ENCODE results near the gene MYOZ3. TPM values are rescaled to one million over a fixed set of nuclear protein-coding genes. Genes with fewer than 3 reads are reported as not detected.

Gene MYOZ3
- total RNA-seq, 1 experiment from 2014 or later: not detected

DNA sequence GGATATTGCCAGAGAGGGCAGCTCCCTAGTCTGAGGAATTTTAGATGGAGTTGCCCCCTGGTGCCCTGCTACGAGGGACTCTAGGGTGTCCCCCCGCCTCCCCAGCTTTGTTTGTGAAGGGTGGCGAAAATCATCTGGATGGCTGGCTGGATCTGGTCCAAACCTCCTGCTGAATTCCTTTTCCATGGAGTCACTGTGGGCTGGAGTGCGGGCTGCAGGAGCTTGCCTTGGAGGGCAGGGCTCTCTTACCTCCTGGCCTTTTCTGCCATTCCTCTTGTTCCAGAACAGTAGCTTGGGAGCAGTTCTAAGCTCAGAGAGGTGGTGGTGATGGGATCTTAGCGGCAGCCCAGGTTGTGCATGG, 18.5 kb upstream of the MYOZ3 start:
- DNase-seq (ENCODE audit: low read depth): peak; percentile 89

DNA sequence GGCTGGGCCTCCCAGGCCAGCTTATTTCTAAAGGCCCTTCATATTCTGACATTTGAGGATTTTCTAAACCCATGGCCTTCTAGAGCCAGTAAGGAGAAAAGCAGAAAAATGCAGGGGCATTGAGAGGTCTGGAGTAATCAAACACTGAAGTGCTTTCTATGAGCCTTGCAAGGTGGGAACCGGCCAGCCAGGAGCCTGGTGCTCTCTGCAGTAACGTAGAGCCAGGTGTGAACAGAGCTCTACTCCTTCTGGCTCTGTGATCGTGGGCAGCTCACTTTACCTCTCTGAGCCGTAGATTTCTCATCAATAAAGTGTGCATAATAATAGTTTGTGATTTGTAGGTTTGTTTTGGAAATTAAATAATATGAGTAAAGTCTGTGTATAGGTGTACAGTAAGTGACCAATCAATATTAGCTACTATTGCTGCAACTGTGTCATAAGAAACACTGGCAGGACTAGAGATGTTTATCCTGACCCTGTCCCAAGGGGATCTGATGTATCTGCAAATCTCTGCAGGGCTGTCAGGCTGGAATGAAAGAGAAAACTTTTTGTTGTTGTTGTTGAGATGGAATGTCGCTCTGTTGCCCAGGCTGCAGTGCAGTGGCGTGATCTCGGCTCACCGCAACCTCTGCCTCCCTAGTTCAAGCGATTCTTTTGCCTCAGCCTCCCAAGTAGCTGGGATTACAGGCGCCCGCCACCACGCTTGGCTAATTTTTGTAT, 17.9 kb upstream of the MYOZ3 start:
- no peak for DNase-seq (ENCODE audit: low read depth)

DNA sequence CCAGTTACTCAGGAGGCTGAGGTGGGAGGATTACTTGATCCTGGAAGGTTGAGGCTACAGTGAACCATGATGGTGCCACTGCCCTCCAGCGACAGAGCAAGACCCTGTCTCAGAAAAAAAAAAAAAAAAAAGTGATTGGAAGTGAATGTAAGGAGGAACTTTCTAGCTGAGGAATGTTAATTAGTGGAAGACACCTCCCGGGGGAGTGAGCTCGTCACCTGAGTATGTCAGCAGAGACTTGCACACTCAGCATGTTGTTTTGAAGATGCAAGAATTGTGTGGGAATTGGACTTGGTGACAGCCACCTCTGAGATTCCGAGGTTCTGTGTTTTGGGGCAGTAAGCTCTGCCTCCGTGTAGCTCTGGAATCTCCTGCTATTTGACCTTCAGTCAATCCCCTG, 17.0 kb upstream of the MYOZ3 start:
- no peak for DNase-seq (ENCODE audit: low read depth)

DNA sequence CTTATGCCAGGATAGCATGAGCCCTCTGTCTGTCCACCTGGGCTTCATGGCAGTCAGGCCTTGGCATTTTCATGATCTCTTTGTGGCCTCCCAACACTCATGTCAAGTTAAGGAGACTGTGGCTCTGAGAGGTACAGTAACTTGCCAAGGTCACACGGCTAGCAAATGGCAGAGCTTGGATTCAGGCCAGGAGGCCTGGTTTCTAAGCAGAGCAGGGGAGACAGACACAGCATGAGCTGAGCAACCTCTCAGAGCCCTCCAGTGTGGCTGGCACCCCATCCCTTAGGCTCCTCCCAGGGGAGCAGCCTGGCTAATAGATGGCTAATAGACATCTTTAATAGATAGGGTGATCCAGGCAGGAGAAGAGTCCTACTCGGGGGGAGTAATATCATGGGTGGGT, 16.5 kb upstream of the MYOZ3 start:
- no peak for DNase-seq (ENCODE audit: low read depth)

DNA sequence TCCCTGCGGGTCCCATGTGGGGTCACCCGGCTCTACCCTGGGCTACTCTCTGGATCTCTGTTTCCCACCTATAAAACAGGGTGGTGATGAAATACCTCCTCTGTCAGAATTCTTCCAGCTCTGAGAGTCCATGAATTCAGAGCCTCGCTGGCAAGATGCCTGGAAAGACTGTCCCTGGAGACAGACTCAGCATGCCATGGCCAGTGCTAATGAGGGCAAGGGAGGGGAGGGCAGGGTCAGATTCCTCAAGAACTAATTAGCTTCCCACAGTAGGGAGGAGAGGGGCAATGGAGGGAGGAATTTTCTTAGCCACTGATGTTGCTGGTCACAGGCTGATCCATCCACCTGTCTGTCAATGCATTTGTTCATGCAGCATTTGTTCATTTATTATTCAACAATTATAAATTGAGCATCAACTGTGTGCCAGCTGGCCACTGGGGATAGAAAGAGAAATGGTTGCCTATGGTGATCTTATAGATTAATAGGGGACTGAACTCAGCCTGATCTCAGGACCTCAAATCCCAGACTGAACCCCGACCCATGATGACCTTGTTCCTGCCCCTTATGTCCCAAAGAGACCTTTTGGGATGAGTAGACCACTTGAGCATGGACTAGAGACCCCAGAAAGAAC, 15.9 kb upstream of the MYOZ3 start:
- DNase-seq (ENCODE audit: low read depth): peak; percentile 29

DNA sequence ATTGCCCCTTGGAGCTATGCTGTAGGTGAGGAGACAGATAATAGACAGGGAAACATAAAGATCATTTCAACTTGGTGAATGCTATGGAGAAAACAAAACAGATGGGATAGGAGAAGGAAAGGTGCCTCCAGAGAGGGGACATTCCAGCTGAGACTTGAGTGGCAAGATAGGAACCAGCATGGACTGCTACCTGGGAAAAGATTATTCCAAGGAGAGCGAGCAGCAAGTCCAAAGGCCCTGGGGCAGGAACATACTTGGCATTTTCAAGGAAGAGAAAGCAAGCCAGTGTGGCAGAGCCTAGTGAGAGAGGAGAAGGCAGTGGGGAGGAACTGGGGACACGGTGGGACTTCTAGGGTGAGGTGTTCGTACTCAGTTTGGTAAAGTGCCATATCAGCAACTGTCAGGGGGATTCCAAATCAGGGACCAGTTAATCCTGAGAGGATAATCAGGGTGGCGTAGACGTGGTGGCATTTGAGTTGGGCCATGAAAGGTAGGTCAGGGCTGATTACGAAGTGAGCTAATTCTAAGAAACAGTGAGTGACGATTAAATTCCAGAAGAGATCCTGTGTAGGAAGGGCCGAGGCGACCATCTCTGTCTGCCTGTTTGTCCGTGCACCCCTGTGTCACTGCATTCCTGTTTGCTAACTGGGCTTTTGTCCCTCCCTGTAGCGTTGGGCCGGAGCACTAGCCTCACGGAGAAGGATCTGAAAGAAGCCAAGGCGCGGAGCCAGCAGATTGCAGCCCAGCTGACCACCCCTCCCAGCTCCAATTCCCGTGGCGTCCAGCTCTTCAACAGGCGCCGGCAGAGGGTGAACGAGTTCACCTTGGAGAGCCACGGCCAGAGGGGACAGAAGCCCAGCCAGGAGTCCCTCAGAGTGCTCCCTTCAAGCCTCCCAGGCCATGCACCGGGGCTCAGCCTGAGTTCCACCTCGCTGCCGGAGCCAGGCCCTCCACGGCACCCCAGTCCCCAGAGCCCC, 13.5 kb upstream of the MYOZ3 start:
- no peak for DNase-seq (ENCODE audit: low read depth)

DNA sequence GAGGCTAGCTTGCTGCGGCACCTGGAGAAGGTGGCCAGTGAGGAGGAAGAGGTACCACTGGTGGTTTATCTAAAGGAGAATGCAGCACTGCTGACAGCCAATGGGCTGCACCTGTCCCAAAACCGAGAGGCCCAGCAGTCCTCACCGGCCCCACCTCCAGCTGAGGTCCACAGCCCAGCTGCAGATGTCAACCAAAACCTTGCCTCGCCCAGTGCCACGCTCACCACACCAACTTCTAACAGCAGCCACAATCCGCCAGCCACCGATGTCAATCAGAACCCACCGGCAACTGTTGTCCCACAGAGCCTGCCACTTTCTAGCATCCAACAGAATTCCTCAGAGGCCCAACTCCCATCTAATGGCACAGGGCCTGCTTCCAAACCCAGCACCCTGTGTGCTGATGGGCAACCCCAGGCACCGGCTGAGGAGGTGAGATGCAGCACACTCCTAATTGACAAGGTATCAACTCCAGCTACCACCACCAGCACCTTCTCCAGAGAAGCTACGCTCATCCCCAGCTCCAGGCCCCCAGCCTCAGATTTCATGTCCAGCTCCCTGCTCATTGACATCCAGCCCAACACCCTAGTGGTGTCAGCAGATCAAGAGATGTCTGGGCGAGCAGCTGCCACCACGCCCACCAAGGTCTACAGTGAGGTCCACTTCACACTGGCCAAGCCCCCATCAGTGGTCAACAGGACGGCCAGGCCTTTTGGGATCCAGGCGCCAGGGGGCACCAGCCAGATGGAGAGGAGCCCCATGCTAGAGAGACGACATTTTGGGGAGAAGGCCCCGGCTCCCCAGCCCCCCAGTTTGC, 12.6 kb upstream of the MYOZ3 start:
- no peak for DNase-seq (ENCODE audit: low read depth)

DNA sequence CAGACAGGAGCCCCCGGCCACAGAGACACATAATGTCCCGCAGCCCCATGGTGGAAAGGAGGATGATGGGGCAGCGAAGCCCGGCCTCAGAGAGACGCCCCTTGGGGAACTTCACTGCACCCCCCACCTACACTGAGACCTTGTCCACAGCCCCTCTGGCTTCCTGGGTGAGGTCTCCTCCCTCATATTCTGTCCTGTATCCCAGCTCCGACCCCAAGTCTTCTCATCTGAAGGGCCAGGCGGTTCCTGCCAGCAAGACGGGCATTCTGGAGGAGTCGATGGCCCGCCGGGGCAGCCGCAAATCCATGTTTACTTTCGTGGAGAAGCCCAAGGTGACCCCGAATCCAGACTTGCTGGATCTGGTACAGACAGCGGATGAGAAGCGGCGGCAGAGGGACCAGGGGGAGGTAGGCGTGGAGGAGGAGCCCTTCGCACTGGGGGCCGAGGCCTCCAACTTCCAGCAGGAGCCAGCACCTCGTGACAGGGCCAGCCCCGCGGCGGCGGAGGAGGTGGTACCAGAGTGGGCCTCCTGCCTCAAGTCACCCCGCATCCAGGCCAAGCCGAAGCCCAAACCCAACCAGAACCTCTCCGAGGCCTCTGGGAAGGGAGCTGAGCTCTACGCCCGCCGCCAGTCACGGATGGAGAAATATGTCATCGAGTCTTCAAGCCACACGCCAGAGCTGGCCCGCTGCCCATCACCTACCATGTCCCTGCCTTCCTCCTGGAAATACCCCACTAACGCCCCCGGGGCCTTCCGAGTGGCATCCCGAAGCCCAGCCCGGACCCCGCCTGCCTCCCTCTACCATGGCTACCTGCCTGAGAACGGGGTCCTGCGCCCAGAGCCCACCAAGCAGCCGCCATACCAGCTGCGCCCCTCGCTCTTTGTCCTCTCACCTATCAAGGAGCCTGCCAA, 11.7 kb upstream of the MYOZ3 start:
- no peak for DNase-seq (ENCODE audit: low read depth)

DNA sequence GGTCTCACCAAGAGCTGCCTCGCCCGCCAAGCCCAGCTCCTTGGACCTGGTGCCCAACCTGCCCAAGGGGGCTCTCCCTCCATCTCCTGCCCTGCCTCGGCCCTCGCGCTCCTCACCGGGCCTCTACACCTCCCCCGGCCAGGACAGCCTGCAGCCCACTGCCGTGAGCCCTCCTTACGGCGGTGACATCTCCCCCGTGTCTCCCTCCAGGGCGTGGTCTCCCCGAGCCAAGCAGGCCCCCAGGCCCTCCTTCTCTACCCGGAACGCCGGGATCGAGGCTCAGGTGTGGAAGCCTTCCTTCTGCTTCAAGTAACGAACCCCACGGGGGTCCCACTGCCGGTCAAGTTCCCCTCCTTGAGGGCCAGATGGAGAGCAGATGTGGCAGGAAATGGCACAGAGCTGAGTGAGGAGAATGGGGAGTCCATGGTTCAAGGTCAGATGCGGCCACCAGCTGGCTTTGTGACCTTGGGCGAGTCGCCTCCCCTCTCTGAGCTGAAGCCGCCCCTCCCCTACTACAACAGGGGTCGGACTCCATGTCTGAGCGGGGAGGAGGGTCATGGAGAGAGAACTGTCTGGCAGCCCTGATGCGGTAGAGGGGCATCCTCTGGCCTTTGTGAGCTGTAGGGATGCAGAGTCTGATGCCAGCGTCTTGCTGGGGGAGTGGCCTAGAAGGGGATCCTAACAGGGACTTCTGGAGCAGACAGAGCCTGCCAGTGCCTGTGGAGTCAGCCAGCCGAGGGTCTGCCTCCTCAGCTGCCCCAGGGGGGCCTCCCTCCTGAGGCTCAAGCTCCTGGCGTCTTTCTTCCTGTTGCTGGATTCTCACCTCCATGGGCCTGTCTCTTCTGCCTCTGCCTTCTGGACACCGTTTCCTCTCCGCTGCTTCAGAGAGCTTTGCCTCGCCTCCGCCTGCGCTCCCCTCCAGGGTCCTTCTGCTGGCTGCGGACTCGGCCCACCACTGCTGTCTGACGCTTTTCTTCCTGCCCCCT, 10.7 kb upstream of the MYOZ3 start:
- no peak for DNase-seq (ENCODE audit: low read depth)

DNA sequence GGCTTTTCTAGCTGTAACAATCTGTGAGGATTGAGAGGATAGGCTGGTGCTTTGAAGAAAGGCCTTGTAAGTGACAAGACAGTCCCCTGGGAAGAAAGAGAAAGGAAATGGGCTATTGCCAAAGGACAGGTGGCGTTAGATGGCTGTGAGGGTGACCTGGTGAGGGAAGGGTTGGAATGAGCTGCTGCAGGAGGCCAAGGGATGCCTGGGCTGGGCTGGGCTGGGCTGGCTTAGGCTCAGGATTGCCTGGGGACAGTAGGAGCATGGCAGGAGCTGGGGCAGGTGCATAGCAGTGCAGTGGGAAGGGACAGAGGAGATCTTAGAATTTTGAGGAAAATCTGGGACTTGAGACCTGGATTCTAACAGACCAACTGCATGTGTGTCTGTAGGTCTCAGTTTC, 9.7 kb upstream of the MYOZ3 start:
- no peak for DNase-seq (ENCODE audit: low read depth)

DNA sequence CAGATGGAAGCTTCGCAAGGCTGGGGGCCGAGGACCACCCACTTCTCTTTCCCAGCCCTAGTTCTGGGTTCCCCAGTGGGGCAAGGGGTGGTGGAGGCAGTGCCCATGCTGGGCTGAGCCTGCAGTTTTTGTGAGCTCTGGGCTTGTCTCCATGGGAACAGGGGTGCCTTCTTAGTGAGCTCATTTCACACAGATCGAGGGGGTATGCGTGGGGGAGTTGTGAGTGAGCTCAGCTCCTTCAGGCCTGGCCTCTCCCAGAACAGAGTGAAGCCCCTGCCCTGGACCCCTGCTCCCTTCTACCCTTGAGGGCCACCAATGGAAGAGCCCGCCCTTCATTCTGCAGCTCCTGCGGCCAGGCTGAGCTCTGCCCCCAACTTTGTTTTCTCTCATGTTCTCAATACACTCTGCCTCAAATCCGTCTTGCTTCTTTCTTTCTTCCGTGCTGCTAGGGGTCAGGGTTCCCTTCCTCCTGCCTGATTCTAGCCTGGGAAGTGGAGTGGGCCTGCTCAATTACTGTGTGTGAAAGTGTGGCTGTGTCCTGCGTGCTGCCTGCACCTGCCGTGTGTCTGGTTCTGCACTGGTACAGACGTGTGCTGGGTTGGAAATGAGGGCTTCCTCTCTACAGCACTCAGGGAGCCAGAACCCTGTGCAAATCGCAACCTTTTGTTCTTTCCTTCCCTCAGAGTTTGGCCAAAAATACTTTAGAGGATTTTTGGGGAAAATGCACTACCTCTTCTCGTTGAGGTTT, 9.0 kb upstream of the MYOZ3 start:
- DNase-seq (ENCODE audit: low read depth): no peak

DNA sequence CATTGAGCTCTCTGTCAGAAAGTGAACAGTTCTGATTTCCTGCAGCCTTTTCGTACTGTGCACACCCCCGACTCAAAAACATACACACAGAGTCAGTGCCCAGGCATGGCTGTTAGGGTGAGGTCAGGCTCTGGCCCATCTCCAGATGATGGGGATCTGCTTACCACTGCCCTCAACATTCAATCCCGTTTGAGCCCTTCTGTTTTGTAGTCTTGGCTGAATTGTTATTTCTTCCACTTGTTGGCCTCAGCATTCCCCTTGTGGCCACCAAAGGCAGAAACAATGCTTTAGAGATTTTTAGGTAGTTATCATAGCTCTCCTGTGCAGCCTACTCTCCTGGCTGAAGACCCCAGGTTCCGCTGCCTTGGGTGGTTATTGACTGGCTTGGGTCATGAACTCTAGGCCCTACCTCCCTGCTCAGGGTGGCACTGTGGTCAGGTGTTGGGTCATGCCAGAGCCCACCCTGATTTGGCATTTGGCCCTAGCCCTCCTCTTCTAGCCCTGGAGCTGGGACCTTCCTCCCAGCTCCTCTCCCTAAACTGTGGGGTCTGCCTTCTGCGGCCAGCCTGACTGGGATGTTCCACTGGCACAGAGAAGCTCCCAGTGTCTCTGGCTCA, 7.8 kb upstream of the MYOZ3 start:
- DNase-seq (ENCODE audit: low read depth): no peak

DNA sequence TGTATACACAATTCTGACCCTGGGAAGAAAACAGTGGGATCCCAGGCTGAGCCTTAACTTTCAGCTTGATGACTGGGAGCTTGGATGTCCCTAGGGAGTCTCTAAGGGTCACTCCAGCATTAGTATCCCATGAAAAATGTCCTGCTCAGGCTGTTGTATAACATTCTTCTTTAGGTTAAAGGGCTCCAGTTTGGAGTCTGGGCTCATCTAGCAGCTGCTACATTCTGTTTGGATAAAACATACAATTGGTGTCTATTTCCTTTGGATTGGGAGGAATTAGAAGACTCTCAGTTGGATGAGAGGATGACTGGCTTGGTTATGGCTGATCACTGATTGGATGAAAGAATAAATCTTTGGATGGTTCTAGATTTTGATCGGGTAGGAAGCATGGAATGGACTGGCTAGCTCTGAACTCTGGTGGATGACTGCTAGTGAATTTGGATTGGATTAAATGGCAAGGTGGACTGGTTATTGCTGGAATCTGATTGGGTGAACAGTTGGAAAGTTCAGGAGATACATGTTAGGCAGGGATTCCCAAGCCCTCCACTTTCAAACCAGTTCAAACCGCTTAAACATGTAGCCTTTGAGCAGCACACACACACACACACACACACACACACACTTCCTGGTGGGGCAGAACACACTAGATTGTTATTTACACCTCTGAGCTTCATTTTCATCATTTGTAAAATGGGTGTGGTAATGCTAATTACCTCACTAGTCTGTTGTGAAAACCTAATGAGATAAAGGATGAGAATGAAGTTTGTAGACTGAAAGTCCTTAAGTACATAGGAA, 7.1 kb upstream of the MYOZ3 start:
- no peak for DNase-seq (ENCODE audit: low read depth)

DNA sequence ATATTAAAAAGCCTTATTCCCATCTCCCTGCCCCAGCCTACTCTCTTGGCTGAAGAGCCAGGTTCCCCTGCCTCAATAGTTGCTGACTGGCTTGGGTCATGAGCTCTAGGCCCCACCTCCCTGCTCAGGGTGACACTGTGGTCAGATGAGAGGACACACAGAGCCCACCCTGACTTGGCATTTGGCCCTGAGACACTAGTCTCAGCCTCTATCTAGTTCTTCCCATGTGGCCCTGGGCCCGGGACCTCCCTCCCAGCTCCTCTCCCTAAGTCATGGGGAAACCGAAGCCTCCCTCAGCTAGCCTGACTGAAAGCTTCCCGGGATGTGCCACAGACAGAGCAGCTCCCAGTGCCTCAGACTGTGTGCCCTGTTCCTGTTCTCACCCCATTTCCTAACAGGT, 5.8 kb upstream of the MYOZ3 start:
- no peak for DNase-seq (ENCODE audit: low read depth)

DNA sequence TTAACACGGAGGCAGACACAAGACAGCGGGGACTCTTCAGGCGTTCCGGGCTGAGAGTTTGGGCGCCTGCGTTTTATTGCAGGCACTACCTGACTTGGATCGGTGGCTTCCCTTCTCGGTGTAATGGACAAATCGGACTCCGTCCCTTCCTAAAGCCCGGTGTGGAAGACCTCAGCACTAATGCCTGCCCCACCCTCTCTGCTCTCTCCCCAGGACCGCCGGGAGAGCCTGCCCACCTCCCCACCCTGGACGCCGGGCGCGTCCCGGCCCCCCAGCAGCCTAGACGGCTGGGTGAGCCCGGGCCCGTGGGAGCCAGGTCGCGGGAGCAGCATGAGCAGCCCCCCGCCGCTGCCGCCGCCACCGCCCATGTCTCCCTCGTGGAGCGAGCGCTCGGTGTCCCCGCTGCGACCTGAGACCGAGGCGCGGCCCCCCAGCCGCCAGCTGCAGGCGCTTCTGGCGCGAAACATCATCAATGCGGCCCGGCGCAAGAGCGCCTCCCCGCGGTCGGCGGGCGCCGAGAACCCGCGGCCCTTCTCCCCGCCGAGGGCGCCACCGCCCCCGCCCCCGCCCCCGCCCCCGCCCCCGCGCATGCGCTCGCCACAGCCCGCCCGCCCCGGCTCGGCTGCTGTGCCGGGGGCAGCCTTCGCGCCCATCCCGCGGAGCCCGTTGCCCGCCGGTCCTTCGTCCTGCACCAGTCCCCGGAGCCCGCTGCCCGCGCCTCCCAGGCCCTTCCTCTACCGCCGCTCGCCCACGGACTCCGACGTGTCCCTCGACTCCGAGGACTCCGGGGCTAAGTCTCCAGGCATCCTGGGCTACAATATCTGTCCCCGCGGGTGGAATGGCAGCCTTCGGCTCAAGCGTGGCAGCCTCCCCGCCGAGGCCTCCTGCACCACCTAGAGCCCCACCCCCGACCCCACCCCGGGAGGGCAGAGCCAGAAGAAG, 4.6 kb upstream of the MYOZ3 start:
- DNase-seq (ENCODE audit: low read depth): no peak

DNA sequence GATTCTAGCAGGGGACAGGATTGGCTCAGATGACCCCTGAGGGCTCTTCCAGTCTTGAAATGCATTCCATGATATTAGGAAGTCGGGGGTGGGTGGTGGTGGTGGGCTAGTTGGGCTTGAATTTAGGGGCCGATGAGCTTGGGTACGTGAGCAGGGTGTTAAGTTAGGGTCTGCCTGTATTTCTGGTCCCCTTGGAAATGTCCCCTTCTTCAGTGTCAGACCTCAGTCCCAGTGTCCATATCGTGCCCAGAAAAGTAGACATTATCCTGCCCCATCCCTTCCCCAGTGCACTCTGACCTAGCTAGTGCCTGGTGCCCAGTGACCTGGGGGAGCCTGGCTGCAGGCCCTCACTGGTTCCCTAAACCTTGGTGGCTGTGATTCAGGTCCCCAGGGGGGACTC, 2.9 kb upstream of the MYOZ3 start:
- no peak for DNase-seq (ENCODE audit: low read depth)

Measured in HT1080 (cell line).